CD4-positive, alpha-beta T cell treated with Interferon alpha-2 for 1 hour (primary cell): ENCODE measurements around the gene RHOF.

Experiments
- DNase-seq, 2 donors: peaks; one replicate each; pipeline ENCODE4 v3.0.0-alpha.2; 2020 to 2022

The RHOF gene

DNA sequence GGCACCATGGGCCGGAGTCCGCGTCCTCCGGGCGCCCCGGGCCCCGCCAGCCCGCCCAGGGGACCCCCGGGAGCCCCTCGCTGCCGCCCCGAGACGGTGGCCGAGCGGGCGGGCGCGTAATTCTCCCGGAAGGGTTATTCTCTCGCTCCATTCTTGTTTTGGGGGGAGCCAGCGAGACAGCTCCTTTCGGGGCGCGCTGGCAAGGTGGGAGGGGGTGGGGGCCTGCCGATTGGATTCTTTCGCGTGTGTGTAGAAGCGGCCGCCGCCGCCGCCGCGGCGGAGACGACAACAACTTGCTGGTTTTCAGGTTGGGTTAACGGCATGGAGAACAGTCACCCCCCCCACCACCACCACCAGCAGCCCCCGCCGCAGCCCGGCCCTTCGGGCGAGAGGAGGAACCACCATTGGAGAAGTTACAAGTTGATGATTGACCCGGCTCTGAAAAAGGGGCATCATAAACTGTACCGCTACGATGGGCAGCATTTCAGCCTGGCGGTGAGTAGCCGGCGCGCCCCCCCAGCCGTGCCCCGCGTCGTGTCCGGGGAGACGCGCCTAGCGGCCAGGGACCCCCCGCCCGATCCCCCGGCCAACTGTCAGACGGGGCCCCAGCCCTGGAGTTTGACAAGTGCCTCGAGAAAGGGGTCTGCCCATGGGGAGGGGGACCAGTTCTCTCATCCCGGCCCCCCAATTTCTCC, 11.1 kb upstream of the RHOF start:
- peak; percentile 63 to 67 for DNase-seq

DNA sequence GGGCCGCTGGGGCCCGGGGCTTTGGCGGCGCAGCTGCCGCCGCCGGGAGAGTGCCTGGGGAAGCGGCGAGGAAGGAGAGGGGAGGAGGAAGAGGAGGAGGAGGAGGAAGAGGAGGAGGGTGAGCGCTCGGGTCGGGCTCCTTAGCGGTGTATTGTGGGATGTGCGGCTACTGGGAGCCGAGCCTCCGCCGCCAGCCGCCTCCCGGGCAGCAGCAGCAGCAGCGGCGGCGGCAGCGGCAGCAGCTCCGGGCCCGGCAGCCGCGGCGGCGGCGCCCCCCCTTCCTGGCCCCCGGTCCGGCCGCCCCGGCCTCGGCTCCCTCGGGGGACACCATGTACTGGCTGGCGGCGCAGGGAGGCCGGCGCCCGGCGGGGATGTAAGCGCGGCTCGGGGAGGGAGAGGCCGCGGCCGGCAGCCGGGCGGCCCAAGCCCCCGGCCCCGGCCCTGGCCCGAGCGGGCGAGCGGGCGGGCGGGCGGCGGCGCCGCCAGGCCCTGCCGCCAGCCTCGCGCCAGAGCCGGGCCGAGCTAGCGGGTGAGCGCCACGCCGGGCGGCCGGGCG, 10.5 kb upstream of the RHOF start, which contains the start of gene SETD1B:
SETD1B (plus strand) TSS at position 149 of the 556 bp plus-strand sequence. CDS start 729 bp downstream, outside the sequence.
- DNase-seq = peak; percentile 61 to 65

DNA sequence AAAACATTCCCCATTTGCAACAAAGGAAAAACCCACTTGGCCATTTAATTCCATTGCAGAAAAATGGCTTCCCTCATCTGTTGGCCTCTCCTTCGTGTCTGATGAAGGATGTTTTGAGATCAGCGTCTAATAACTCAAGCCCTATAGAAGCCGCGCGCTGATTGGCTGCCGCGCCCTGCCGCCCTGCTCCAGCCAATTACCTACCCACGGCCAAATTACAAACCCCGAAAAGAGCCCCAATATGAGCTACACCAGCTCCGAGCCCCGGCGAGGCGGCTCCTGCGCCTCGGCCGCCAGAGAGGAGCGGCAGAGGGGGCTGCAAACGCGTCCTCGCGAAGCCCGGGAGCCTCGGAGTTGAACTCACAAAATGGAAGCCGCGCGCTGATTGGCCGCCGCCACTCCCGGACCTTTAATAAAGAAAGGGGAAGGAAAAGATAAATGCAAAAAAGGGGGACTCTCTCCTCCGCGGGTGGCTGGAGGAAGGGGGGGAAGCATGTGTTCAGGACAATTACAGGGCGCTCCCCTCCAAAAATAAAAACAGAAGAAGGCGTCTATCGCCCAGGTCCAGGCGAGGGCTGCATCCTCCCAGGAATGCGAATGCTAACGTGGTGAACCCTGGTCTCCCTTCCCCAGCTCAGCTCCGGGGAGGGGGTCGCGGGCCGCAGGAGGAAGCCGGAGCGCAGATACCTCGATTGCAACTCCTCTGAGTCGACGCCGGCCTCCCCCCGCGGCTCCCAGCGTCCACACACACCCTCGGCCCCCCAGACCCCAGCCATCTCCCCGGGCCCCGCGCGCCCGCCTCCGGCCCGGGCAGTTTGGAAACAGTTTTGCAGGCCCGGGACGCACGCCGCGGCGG, 9.6 kb upstream of the RHOF start:
- peak; percentile 91 to 95 for DNase-seq

DNA sequence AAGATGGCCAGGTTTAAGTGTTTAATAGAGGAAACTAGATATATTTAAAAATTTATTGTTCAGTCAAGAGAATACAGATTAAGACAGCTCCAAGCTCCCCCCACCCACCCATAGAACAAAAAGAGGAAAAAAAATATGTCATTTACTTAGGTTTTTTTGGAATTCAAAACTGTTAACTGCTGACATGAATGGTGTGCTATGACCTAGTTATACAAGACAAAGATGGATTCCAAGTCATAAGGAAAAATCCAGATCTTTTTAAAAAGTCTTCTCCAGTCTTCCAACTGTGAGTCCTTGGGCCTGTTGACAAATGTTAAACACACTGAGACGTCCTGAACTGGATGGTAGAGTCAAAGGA, 9.0 kb upstream of the RHOF start:
- DNase-seq = no peak

DNA sequence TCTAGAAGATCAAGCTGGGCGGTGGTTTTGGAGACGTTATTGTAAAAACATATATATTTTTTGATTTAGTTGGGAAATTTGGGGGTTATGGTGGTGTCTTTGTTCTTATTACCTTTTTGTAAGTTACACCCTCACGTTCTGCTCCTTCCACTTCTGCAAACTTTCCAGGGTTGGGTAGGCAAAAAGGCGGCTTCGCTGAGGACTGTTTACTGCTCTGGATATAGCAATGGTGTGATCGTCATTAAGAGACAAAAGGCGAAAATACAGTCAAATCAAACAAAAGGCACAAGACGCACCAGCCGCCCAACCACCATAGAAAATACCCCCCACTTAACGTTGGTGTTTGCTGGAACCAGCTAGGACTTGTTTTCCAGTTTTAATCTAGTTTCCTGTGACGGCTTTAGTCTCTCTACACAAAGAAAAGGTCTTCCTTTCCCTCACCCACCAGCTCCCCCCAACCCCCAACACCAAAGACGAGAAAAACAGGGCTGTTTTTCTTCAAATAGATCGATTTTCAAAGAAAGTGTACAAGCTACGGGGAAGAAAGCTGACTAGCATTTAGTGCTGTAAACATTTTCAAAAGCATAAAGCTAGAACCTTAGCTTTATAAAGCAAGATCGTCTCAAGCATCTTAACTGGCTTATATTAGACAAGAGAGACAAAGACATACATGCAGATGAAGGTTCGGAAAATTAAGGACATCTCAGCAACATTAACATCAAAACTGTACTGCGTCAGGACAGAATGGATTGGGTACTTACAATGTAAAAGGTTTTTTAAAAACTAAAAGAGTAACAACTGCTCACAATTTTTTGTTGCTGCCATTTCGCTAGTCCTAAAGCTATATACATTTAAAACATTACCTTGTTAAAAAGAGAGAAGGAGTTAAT, 8.4 kb upstream of the RHOF start:
- peak; percentile 77 to 80 for DNase-seq

DNA sequence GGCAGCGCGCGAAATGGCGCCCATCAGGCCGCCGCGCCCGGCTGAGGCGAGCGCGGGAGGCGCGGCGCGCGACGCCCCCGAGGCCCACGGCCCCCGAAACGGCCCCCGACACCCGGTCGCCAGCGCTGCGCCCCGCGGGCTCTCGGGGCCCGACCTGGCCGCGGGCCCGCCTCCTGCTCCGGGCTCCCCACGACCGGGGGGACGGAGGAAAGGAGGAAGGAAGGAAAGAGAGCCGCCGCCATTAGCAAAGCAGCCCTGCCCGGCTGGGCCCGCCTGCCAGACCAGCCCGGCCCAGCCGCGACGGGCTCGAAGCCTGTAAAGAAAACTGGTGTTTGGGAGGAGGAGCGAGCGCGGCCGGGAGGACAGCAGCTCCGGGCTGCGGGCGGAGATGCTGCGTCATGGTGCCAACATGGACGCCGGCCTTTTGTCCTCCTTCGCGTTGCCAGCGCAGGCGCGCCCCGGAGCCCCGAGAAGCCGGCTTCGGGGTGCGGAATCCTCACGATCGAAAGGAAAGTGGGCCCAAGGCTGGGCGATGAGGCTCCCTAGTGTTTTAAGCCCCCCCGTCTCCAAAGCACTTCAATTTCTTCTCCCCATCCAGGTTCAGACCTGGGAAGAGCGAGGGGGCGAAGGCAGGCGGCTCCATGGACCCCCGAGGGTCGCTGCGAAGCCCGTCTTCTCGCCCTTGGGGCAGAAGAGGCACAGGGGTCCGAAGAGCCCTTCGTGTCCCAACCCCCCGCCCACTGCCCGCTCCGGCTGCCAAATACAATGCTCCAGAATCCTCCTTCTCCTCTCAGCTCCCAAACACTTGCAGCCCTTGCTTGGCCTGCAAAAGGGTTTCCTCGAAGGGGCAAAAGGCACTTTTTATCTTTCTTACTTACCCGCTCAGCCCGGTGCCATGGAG, 7.5 kb upstream of the RHOF start:
- DNase-seq = peak; percentile 74 to 76

DNA sequence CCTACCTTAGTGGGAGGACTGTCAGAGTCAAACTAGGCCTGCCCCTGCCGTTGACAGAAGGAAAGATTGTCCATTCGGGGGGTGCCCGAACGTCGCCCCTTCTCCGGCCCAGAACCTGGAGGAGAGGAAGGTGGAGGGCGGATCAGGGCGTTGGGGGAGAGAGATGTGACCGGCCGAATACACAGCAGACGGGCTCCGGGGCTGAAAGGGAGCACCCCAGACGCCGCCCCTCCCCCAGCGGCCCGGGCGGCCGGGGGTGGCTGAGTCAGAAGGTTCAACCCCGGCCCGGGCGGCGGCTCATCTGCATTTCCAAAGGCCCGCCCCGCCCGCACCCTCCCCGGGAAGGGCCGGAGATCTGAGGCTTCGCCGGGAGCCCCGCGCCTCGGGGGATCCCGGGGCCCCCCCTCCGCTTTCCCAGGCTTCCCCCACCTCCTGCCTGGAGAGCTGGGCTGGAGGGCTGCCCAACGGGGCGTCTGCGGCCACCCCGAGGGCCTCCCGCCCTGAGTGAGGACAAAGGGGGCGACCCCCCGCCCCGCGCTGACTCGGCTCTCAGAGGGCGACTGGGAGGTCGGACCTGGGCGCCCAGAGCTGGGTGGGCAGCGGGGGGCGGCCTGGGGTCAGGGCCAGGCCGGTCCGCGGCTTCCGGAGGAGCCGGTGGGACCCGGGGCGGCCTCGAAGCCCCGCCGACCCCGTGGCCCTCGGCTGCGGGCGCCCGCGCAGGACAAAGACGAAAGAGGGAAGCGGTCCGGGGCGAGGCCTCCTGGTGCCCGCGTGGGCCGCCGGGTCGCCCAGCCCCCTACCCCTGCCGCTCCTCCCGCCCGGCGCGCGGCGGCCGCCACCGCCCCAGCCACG, 6.6 kb upstream of the RHOF start:
- DNase-seq = peak; percentile 69 to 76

DNA sequence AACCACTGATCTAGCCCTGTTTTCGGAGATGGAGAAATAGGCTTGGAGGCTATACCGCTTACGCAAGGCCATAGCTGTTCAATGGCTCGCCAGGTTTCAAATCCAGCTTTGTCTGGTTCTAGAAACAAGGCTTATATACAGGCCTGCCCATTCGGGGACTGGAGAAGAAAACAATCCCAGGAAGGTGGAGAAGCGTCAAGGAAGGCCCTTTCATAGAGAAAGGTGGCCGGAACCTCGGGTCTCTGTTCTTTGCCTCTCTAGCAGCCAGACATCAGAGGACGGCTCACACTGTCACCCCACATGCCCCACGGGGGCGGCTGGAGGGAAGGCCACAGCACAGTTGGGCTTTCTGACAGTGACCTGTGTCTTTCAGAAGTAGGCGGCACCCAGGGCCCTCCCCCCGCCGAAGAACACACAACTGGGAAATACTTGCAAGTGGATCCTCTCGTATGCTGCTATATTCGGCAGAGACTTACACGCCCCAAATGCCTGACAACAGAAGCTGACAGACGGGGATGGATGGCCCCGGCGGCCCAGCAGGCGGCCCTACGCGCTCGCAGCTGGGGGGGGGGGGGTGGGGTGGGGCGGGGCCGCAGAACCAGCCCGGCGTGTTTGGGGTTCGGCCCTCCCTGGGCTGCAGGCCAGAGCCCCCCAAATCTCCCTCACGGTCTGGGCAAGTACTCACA, 5.8 kb upstream of the RHOF start:
- DNase-seq = peak; percentile 72 to 73

DNA sequence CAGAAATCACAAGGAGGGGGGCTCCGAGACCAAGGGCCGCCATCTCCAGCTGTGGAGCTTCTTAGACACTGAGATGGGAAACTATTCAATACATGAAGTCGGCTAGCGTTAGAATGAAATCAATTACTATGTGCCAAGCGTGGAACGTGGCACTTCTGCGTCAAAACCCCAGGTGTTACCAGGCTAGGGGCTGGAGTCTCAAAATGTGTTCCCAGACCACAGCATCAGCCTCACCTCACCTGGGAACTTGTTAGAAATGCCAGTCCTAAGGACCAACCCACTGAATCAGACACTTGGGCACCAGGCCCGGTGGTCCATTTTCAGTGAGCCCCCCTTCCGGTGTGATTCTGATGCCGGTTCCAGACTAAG, 5.3 kb upstream of the RHOF start:
- no peak for DNase-seq

DNA sequence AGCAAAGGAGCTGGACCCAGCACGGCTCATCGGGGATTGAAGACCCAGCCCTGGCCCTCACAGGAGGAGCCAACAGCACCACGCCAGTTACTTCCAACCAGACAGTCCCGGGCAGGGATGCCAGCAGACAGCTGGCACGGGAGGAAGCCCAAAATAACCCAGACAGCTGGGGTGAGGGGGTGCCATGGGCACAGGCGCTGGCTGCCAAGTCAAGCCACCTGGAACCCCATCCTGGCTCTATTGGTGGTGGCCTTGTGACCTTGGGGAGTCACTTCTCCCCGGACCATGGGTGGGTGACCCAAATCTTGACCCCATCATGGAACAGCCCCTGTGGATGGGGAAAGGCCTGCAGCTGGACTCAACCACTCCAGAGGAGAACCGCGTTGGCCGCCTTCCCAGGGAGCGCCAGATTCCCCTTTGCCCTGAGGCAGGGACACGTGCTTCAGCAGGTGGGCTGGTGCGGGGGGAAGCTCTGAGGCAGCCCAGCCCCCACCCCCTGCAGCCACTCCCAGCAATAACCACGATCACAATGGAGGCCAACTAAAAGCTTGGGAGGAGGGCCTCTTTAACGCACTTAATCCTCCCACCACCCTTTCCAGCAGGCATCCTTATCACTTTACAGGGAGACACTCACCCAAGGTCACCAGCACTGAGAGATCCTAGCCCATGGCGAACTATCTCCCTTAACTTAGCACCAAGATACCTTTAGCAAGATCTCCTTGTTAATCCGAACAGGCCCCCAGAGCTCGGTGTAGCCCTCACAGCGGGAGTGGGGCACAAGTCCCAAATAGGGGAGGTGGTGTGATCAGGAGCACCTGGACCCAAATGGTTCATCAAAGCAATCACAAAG, 4.7 kb upstream of the RHOF start:
- no peak for DNase-seq

DNA sequence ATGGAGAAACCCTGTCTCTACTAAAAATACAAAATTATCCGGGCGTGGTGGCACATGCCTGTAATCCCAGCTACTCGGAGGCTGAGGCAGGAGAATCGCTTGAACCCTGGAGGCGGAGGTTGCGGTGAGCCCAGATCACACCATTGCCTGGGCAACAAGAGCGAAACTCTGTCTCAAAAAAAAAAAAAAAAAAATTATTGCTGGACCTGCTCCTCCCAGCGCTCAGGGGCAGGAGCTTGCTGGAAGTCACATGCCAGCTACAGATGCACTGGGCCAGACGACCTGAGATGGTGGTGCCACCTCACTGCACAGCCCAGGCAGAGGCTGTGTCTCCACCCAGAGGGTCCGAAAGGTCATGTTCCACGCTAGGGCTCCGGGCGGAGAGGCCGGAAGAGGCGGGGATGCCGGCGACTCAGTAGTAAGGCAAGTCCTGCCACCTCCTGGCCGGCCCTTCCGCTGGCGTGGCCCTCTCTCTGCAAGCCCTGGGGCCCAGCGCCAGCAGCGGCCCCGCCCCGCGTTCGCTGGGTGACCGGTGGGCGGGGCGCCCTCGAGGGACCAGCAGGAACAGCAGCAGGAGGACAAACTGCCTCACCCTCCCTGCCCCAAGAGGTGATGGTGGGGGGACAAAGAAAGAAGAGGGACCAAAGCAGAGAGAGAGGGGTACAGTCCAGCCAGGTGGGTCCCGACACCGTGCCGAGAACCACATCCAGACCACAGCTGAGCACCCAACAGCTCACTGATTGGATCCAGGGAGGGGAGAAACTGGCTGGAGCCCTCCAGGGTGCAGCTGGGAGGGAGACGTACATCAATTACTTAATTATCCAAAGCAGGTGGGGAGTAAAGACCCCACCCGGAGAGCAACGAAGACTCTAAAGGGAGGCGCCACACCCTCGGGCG, 3.6 kb upstream of the RHOF start:
- DNase-seq = no peak

DNA sequence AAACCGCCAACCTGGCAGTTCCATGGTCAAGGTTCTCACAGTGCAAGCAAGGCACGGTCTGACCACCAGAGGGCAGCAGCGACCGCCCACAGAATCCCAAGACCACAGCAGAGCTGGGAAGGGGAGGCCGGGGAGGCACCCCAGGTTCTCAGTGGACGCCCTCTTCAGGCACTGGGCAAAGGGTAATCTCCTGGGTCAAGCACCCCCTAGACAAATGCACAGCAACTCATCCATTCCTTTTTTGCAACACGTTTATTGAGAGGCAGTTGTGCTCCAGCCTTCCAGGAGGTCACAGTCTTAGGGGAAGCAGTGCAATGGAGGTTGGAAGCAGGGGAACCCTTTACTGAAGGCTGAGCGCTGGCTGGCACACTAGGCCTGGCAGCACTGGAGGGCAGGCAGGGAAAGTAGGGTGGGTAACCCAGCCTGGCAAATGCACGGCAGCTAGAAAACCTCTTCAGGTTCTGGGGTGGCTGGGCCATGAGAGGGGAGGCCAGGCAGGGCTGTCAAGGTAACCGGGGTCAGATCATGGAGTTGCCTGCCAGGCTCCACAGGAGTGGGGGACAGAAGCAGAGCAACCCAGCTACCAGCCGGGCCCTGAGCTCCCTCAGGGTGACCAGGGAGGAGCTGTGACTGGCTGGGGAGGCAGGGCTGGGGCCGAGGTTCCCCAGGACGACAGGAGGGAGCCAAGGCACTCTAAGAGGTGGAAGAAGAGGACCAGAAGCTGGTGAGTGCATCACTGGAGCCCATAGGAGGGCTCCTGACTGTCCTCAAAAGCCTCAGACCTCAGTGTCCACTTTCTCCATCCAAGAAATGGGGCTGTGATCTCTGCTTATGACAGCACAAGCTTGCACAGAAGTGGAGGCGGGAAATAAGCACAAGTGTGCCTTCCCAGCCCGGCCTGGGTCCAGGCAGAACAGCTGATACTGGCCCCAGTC, 1.8 kb upstream of the RHOF start:
- DNase-seq = peak; percentile 83 to 87

DNA sequence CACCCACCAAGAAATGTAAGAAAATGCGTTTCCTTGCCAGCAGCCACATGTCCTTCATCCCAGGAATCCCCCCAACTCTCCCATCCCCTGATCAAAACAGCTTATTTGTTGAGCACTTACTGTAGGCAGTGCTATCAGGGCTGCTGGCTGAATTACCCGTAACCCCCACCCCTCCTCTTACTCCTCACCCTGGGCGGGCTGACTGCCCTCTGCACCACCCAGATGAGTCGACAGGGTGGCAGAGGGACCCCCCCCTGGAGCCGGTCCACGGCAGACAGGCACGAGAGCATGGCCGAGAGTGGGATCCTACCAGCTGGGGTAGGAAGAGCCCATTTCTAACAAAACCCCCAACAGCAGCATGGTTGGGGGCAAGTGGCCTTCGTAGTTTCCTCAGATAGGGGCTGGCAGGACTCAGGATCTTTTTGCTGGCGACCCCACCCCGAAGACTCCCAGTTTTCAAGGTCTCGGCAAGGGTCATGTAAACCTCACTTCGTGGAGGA, 1.1 kb upstream of the RHOF start:
- DNase-seq = peak in 1 of 2 donors; percentile 46

DNA sequence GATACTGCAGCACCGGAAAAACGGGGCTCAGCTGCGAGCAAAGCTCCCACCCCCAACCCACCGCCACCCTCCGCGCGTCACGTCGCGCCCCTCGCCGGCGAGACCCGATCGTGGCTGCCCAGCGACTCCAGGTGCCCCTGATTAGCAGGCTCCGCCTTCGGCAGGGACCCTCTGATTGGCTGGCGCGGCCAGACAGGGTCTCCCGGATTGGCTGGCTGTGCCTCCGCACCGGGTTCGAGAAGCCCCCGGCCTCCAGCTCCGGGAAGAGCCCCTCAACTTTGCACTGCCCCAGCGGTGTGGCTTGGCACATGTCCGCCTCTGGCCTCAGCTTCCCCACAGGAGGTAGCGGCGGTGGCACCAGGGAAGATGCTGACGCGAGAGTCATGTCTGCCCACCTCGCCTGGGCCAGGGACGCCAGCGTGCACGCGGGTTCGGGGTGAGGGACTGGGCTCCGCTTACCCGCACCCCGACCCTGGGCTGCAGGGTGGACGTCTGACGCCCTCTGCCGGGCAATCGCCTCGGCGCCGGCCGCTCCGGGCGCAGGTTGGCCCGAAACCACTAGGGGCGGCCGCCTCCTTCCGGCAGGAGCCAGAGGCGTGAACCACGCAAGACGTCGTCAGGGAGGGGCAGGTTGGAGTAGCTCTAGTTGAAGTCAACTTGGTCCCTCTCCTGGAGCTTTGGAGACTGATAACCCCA, 498 bp upstream of the RHOF start:
- DNase-seq = peak; percentile 94 to 96

DNA sequence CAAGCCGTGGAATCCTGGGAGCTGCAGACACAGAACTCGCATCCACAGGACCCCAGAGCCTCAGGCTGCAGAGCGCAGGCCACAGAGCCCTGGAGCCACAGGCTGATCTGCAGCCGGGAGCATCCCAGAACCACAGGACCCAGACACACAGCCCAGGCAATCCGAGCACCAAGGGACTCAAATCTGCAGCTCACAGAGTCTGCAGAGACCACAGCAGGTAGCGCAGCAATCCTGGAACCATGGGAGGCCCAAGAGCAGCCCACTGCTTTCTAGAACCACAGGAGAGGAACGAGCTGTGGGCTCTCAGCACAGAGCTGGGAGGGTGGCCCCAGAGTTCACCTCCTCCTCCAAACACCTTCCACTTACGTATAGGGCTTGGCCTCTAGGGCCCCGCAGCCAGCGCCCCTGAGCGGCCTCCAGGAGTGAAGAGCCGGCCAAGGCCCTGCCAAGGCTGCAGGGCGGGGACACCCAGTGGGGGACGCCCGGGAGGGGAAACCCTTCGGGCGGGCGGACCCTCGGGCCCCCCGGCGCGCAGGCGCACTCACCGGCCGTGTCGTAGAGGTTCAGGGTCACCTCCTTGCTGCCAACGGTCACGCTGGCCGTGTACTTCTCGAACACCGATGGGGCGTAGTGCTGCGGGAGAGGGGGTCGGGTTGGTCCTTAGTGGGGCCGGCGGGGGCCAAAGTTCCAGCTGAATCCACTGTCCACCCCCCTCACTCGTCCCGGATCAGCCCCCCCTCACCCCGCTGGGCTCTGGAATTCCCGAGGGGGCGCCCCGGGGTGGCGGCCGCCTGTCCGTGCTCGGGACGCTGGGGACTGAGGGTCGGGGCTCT, 665 bp downstream of the RHOF start:
- DNase-seq = peak; percentile 65 to 71
